ENCODE data around the gene PRKN. TPM values are rescaled to one million over a fixed set of nuclear protein-coding genes. Genes with fewer than 3 reads are reported as not detected.

PRKN gene
- total RNA-seq, 1 donor from 2014 or later, result 4.9 TPM

DNA sequence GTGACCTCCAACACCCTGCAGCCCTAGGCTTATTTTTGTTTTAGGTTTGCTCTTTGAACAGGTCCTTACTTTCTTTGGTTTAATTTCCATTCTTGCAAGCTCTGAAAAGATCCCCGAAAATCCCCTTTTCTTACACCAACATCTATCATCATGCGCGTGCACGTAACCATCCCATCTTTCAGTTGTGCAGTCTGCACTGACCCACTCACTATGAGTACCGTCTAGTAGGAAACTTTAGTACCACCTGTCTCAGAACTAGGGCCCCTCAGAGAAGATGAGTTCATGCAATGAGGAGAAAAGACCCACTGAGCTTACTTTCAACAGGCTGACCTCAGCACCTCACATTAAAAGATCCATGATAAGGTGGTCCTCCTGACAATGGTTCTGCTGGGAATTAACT lies 1333.1 kb downstream of the PRKN start:
- TF ChIP-seq, protein P1, sequence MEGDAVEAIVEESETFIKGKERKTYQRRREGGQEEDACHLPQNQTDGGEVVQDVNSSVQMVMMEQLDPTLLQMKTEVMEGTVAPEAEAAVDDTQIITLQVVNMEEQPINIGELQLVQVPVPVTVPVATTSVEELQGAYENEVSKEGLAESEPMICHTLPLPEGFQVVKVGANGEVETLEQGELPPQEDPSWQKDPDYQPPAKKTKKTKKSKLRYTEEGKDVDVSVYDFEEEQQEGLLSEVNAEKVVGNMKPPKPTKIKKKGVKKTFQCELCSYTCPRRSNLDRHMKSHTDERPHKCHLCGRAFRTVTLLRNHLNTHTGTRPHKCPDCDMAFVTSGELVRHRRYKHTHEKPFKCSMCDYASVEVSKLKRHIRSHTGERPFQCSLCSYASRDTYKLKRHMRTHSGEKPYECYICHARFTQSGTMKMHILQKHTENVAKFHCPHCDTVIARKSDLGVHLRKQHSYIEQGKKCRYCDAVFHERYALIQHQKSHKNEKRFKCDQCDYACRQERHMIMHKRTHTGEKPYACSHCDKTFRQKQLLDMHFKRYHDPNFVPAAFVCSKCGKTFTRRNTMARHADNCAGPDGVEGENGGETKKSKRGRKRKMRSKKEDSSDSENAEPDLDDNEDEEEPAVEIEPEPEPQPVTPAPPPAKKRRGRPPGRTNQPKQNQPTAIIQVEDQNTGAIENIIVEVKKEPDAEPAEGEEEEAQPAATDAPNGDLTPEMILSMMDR (IDR thresholded peaks at IDR 0.05), result no peak
- TF ChIP-seq POLR2AphosphoS5 (IDR thresholded peaks at IDR 0.05; ENCODE audit: insufficient read depth in 1 of 2, low read depth in 1 of 2), result no peak
- TF ChIP-seq POLR2A (IDR thresholded peaks at IDR 0.05), result no peak
- Histone ChIP-seq H3K27ac (no peak overlapping the region), H3K4me1 (no peaks in the 10 kb centered on the region), H3K4me3 (no peak overlapping the region), H3K36me3 (no peaks in the 10 kb centered on the region), H3K27me3 (no peaks in the 10 kb centered on the region), H3K9me3 (no peaks in the 10 kb centered on the region)
- intact Hi-C loops (cut with DNase I), result no loop called here
- no peak for DNase-seq (ENCODE audit: extremely low spot score in 2 of 2)

DNA sequence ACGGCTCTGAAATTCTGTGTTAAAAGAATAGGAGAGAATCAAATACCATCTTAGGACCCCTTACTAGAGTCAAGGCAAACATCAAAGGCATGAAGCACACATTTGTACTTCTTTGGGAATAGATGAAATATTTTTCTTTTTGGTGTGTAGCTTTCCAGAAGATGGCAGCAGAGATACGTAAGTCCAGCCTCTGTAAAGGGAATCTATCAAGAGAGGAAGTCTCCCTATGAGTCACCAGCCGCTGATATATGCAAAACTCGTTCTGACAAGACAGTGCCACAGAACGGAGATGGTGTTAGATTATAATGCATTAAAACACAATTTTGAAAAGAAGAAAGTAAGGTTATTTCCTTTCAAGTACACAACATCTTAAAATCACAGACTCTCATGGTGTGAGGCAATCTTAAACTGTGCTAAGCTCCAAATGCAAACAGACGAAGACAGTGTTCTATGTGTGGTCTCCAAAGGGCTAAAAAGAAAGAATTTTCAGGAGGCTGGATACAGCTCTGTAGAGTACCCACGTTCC lies 1333.7 kb downstream of the PRKN start:
- TF ChIP-seq, protein P1 (IDR thresholded peaks at IDR 0.05), result peak in 2 of 3 experiments; percentile 38 to 56
- TF ChIP-seq POLR2A (IDR thresholded peaks at IDR 0.05) (no peak), POLR2AphosphoS5 (IDR thresholded peaks at IDR 0.05; ENCODE audit: insufficient read depth in 1 of 2, low read depth in 1 of 2) (peak in 1 of 2 donors; percentile 66)
- peak overlapping the region in 1 of 2 donors; percentile 27 for H3K4me3 ChIP-seq
- intact Hi-C loops (cut with DNase I), result no loop called here
- H3K27me3 ChIP-seq, result no peaks in the 10 kb centered on the region
- H3K4me1 ChIP-seq, result no peaks in the 10 kb centered on the region
- DNase-seq (ENCODE audit: extremely low spot score in 2 of 2), result no peak
- H3K9me3 ChIP-seq, result no peaks in the 10 kb centered on the region
- H3K27ac ChIP-seq, result no peak overlapping the region
- H3K36me3 ChIP-seq, result no peaks in the 10 kb centered on the region

DNA sequence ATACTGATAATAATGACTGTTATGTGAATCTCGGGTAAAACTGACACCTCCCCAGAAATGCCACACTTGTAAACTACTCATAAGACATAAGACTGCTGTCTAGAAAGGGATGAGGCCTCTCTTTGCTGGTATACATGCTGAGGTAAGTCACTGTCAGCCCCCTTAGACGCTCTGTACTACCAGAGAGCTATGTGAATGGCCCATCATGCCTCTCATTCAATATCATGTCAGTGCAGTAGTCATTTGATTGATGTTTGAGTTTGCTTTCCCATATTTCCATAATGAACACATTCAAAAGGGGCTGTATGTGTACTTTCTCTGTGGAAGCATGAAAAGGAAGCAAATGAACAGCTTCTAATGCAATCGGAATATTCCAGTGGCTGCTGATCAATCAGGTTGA lies 1334.3 kb downstream of the PRKN start:
- H3K27me3 ChIP-seq, result no peaks in the 10 kb centered on the region
- intact Hi-C loops (cut with DNase I), result no loop called here
- no peaks in the 10 kb centered on the region for H3K9me3 ChIP-seq
- H3K36me3 ChIP-seq, result no peaks in the 10 kb centered on the region
- TF ChIP-seq, protein P1 (IDR thresholded peaks at IDR 0.05), result no peak
- TF ChIP-seq POLR2A (IDR thresholded peaks at IDR 0.05) (no peak), POLR2AphosphoS5 (IDR thresholded peaks at IDR 0.05; ENCODE audit: insufficient read depth in 1 of 2, low read depth in 1 of 2) (no peak)
- DNase-seq (ENCODE audit: extremely low spot score in 2 of 2), result no peak
- H3K4me1 ChIP-seq, result no peaks in the 10 kb centered on the region
- H3K4me3 ChIP-seq, result no peak overlapping the region
- no peak overlapping the region for H3K27ac ChIP-seq

DNA sequence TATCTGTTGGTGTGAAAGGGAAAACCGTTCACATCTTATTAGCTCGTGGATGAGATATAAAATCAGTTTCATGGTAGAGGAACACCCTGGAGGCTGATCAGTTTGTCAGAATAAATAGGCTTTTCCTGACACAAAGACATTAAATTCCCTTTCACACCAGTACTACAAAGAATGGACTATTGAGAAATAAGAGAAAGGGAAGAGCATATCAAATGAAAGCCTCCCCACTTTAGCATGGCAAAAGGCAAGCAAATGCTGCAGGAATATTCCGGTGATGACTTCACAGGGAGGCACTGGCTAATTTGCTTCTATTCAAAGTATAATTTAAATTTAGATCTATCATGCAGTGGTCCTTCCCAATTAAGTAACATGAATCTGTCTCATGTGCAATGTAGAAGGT lies 1337.8 kb downstream of the PRKN start:
- Histone ChIP-seq H3K27me3 (no peaks in the 10 kb centered on the region), H3K27ac (no peak overlapping the region), H3K4me3 (no peak overlapping the region), H3K9me3 (no peaks in the 10 kb centered on the region), H3K36me3 (no peaks in the 10 kb centered on the region), H3K4me1 (no peaks in the 10 kb centered on the region)
- intact Hi-C loops (cut with DNase I), result no loop called here
- no peak for DNase-seq (ENCODE audit: extremely low spot score in 2 of 2)
- TF ChIP-seq POLR2AphosphoS5 (IDR thresholded peaks at IDR 0.05; ENCODE audit: insufficient read depth in 1 of 2, low read depth in 1 of 2), result no peak

DNA sequence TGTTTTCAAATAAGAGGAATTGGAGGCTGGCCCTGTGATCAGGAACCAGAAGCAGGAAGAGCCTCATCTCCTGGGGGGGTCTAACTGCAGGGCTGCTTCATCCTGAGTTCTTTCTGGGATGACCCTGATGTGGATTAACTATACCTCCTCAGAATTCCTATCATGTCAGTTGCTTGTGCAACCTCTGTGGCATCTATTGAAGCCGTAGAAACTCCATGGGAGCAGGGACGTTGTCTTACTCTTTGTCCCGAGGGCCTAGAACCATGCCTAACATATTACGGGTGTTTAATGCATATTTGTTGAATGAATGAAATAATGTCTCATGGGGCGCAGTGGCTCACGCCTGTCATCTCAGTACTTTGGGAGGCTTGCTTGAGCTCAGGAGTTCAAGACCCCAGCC lies 1343.6 kb downstream of the PRKN start:
- no peak for DNase-seq (ENCODE audit: extremely low spot score in 2 of 2)
- Histone ChIP-seq H3K9me3 (no peaks in the 10 kb centered on the region), H3K27me3 (no peaks in the 10 kb centered on the region), H3K4me1 (no peaks in the 10 kb centered on the region), H3K4me3 (no peak overlapping the region), H3K36me3 (no peaks in the 10 kb centered on the region), H3K27ac (no peak overlapping the region)
- TF ChIP-seq POLR2A (IDR thresholded peaks at IDR 0.05) (no peak), POLR2AphosphoS5 (IDR thresholded peaks at IDR 0.05; ENCODE audit: insufficient read depth in 1 of 2, low read depth in 1 of 2) (no peak)
- TF ChIP-seq, protein P1 (IDR thresholded peaks at IDR 0.05), result no peak
- intact Hi-C loops (cut with DNase I), result no loop called here
